Osteocyte (in vitro differentiated cells): ENCODE data around the gene RPS5. TPM values are rescaled to one million over a fixed set of nuclear protein-coding genes. Genes with fewer than 3 reads are reported as not detected.

Experiments
- DNase-seq: peaks from one replicate; pipeline ENCODE4 v3.0.0; 2021; ENCODE audit warnings: mixed read lengths; ENCODE audit not compliant: unreplicated experiment; ENCODE audit errors: extremely low spot score
- H3K27ac Mint-ChIP-seq: one replicate; pipeline ENCODE4 v1.8.0; 2021; ENCODE audit warnings: mild to moderate bottlenecking, mixed read lengths; ENCODE audit not compliant: unreplicated experiment
- H3K27me3 Mint-ChIP-seq: one replicate; pipeline ENCODE4 v1.8.0; 2021; ENCODE audit warnings: mixed read lengths; ENCODE audit not compliant: unreplicated experiment
- H3K36me3 Mint-ChIP-seq: one replicate; pipeline ENCODE4 v1.8.0; 2021; ENCODE audit warnings: mixed read lengths; ENCODE audit not compliant: unreplicated experiment
- H3K4me1 Mint-ChIP-seq: one replicate; pipeline ENCODE4 v1.8.0; 2021; ENCODE audit warnings: mixed read lengths; ENCODE audit not compliant: unreplicated experiment
- H3K4me3 Mint-ChIP-seq: one replicate; pipeline ENCODE4 v1.8.0; 2021; ENCODE audit warnings: mild to moderate bottlenecking, moderate library complexity, mixed read lengths; ENCODE audit not compliant: unreplicated experiment
- H3K9me3 Mint-ChIP-seq: one replicate; pipeline ENCODE4 v1.8.0; 2021; ENCODE audit warnings: mixed read lengths; ENCODE audit not compliant: unreplicated experiment
- total RNA-seq: library from RNA; stranded (reverse); gene quantifications from 2 replicates; pipeline ENCODE4 v1.2.1, GENCODE V29; 2021
- TF ChIP-seq, protein P1 (sequence below): fragments of 200-600 bp; sonication (generic); IDR thresholded peaks from 2 replicates; pipeline ENCODE4 v1.5.0; 2021; ENCODE audit warnings: antibody characterized with exemption, mild to moderate bottlenecking, moderate library complexity

Gene RPS5
- total RNA-seq, 1 donor from 2014 or later = 942 TPM

DNA sequence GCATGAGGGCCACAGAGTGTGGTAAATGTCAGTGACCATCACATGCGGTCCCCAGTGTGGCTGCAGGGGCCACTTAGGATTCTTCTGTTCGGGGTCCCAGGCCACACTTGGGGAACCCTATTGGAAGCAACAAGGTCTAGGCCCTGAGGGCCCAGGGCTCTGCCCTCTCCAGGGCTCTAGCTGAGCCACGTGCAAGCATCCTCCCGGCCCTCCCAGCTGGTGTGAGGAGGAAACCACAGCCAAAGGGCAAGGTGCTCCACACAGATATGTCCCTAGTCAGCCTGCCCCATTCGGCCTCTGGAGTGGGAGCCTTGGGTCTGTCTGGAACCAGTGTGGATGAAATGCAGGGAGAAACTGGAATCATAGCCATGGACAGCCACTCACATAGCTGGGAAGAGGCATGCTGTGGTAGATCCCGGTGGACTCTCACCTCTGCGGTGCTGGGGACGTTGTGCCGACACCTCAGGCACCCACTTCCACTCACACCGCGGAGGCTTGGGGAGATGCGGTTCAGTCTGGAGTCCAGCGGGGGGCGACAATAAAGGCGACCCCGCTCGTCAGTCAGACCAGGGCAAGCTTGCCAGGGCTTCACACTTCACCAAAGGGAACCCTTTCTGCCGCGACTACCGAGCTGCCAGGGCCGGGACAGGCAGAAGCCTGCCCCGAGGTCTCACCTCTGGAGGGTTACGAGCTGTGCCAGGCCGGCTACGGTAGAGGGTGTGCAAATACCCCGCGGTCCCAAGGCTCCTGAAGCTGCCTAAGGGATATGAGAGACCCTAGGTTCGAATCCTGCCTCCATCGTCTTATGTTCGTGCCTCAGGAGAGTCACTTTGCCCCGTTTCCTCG, 20.3 kb upstream of the RPS5 start:
- no peak for DNase-seq
- Mint-ChIP-seq H3K36me3 (peaks cover 2% of the 10 kb centered on the region), H3K4me3 (no peak overlapping the region), H3K27ac (no peak overlapping the region), H3K9me3 (no peaks in the 10 kb centered on the region), H3K4me1 (peaks cover 9% of the 10 kb centered on the region), H3K27me3 (no peaks in the 10 kb centered on the region)
- TF ChIP-seq, protein P1, sequence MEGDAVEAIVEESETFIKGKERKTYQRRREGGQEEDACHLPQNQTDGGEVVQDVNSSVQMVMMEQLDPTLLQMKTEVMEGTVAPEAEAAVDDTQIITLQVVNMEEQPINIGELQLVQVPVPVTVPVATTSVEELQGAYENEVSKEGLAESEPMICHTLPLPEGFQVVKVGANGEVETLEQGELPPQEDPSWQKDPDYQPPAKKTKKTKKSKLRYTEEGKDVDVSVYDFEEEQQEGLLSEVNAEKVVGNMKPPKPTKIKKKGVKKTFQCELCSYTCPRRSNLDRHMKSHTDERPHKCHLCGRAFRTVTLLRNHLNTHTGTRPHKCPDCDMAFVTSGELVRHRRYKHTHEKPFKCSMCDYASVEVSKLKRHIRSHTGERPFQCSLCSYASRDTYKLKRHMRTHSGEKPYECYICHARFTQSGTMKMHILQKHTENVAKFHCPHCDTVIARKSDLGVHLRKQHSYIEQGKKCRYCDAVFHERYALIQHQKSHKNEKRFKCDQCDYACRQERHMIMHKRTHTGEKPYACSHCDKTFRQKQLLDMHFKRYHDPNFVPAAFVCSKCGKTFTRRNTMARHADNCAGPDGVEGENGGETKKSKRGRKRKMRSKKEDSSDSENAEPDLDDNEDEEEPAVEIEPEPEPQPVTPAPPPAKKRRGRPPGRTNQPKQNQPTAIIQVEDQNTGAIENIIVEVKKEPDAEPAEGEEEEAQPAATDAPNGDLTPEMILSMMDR = no peak

DNA sequence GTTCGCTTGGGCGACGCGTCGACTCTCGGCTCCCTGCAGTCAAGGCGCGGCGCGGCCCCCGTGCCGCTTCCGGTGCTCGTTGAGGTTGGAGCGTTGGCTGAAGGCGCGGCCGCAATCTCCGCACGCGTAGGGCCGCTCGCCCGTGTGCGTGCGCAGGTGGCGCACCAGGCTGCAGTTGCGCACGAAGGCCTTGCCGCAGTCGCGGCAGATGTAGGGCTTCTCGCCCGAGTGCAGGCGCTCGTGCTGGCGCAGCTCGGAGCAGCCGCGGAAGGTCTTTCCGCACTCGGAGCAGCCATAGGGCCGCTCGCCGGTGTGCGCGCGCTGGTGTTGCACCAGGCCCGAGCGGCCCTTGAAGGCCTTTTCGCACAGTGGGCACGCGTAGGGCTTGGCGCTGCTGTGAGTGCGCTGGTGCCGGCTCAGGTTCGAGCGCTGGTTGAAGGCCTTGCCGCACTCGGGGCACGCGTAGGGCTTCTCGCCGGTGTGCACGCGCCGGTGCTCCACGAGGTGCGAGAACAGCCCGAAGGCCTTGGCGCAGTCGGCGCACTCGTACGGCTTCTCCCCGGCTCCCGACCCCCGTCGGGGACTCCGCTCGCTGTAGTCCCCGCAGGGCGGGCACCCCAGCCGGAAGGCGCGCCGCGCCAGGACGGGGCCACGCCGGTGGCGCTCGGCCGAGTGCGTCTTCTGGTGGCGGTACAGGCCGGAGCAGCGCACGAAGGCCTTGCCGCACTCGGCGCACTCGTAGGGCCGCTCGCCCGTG, 19.2 kb upstream of the RPS5 start:
- H3K27me3 Mint-ChIP-seq = no peaks in the 10 kb centered on the region
- DNase-seq = no peak
- peaks cover 2% of the 10 kb centered on the region for H3K4me1 Mint-ChIP-seq
- TF ChIP-seq, protein P1 = no peak
- H3K9me3 Mint-ChIP-seq = no peaks in the 10 kb centered on the region
- H3K27ac Mint-ChIP-seq = no peak overlapping the region
- H3K4me3 Mint-ChIP-seq = no peak overlapping the region
- peaks cover 2% of the 10 kb centered on the region for H3K36me3 Mint-ChIP-seq

DNA sequence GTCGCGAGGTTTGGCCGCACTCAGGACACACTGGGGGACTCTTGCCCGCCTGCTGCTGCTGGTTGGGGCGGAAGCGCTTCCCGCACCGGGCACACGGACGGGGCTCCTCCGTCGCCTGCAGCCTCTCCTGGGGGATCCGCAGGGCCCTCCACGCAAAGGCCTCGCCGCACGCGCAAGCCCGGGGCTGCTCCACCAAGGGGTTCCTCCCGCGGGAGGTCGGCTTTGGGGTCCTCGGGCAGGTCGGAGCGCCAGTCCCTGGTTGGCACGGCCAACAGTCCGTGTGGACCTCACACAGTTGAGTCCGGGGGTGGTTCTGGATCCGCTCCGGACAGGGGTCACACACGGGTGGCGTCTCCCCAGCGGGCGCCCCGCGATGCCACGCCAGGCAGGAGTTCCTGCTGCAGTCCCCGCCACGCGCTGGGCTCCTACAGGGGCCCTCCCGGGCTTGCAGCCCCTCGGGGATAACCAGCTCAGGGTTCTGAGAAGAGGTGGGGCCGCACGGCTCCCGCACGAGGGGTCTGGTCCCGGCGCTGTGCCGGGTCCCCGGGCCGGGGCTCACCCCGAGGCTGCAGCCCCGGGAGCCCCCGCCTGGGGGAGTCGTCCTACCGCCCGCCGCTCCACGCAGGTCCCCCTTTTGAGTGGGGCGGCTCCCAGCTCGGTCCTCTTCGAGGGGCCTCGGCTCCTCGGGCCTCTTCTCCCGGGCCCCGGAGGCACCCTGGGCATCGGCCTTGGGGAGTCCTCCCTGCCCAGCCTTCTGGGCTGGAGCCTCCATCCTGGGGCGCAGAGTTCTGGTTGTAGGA, 18.3 kb upstream of the RPS5 start:
- no peaks in the 10 kb centered on the region for H3K4me1 Mint-ChIP-seq
- DNase-seq = peak; percentile 78
- no peak overlapping the region for H3K4me3 Mint-ChIP-seq

DNA sequence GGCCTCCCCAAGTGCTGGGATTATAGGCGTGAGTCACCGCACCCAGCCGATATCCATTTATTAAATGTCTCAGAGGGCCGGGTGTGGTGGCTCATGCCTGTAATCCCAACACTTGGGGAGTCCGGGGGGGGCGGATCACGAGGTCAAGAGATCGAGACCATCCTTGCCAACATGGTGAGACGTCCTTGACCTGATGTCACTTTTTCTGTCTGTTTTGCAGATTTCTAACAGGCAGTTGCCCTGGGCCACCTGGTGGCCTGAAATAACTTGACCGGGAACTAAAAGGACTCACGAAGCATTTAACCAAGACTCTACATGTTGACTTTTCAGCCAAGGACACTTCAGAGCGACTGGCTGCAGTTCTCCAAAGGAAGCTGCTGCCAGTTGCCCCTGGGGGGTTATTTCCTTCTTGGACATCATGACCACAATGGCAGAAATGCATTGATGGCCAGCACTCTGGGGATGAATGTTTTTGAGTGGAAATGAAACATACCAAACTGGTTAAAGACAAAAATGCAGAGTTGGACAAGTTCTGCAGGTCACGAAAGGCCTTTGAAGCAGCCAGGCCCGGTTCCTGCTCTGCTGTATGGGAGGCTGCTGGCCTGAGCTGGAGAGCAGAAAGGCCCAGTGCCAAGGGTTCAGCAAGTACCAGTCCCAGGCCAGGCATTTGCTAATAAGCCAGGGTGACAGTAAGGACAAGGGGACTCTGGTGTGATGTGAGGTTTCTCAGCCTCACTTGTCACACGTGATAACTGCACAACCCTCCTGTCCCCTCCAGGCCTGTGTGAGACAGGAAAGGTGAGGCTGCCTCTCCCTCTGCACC, 14.5 kb upstream of the RPS5 start:
- Mint-ChIP-seq H3K4me3 (no peak overlapping the region), H3K9me3 (no peaks in the 10 kb centered on the region), H3K4me1 (no peaks in the 10 kb centered on the region), H3K36me3 (peaks cover 2% of the 10 kb centered on the region), H3K27me3 (no peaks in the 10 kb centered on the region), H3K27ac (no peak overlapping the region)
- no peak for DNase-seq
- TF ChIP-seq, protein P1 = no peak

More for the DNA sequence above, 18.3 kb upstream of the RPS5 start:
- TF ChIP-seq, protein P1 = no peak
- H3K9me3 Mint-ChIP-seq = no peaks in the 10 kb centered on the region
- no peak overlapping the region for H3K27ac Mint-ChIP-seq
- peaks cover 2% of the 10 kb centered on the region for H3K36me3 Mint-ChIP-seq
- H3K27me3 Mint-ChIP-seq = no peaks in the 10 kb centered on the region
